Esophagus squamous epithelium (tissue), 5 donors: Measurements from ENCODE around the gene SPATA25. TPM values are rescaled to one million over a fixed set of nuclear protein-coding genes. Genes with fewer than 3 reads are reported as not detected.

ENCODE experiments used
- DNase-seq: peaks from one replicate; lab custom pipeline; 2025; lab: John Stamatoyannopoulos, UW
- H3K27ac ChIP-seq, 4 donors: fragments of 200-600 bp; sonication (generic); one replicate each; pipeline ENCODE4 v1.5.1; 2016 to 2019; ENCODE audit warnings: mild to moderate bottlenecking in 1 of 4
- H3K27me3 ChIP-seq, 4 donors: fragments of 200-600 bp; sonication (generic); 1 replicate in 3 of 4; 2 replicates in 1 of 4; pipeline versions ENCODE4 v1.5.1 to v1.6.0; 2017 to 2021; ENCODE audit warnings: antibody characterized with exemption in 1 of 4
- H3K36me3 ChIP-seq, 3 donors: fragments of 200-600 bp; sonication (generic); one replicate each; pipeline ENCODE4 v1.5.1; 2016 to 2019
- H3K4me1 ChIP-seq, 3 donors: fragments of 200-600 bp; sonication (generic); one replicate each; pipeline ENCODE4 v1.5.1; 2017 to 2019
- H3K4me3 ChIP-seq, 4 donors: fragments of 200-600 bp; sonication (generic); 1 replicate in 3 of 4; 2 replicates in 1 of 4; pipeline ENCODE4 v1.5.1; 2016 to 2019; ENCODE audit warnings: mild to moderate bottlenecking in 2 of 4, moderate library complexity in 1 of 4
- H3K9me3 ChIP-seq, 3 donors: fragments of 200-600 bp; sonication (generic); one replicate each; pipeline ENCODE4 v1.5.1; 2016 to 2019
- POLR2A ChIP-seq, 4 donors: fragments of 450-650 bp; IDR thresholded peaks; one replicate each; pipeline ENCODE4 v1.6.1; 2017; ENCODE audit warnings: antibody characterized with exemption in 4 of 4, mild to moderate bottlenecking in 4 of 4, moderate library complexity in 3 of 4
- WGBS, 2 donors: methylation state at CpG; one replicate each; pipeline ENCODE4 v1.1.5; 2018; 5-methylcytosine and 5-hydroxymethylcytosine counted together
- intact Hi-C: fragments of 100-400 bp; cut with DNase I; formaldehyde crosslinking; loops from one replicate; pipeline ENCODE4 v1.15.0; 2022
- total RNA-seq, 4 donors: library from RNA; depleted of rRNA; stranded (reverse); fragments of >200 nt; gene quantifications; one replicate each; pipeline ENCODE4 v1.1.0, GENCODE V29; 2016
- TF ChIP-seq, protein P1 (sequence below), 6 experiments: fragments of 450-650 bp in 4 of 6; fragments of 200-600 bp in 2 of 6; sonication (generic) in 2 of 6; IDR thresholded peaks; one replicate each; pipeline ENCODE4 v1.5.1; 2016 to 2019; ENCODE audit warnings: antibody characterized with exemption in 6 of 6, mild to moderate bottlenecking in 4 of 6, moderate library complexity in 4 of 6
- donor health status: DM: yes; HTN: yes; CAD: no.

SPATA25 gene
- total RNA-seq, 4 donors from 2014 or later = 1.1 to 1.3 TPM; not detected in 2

DNA sequence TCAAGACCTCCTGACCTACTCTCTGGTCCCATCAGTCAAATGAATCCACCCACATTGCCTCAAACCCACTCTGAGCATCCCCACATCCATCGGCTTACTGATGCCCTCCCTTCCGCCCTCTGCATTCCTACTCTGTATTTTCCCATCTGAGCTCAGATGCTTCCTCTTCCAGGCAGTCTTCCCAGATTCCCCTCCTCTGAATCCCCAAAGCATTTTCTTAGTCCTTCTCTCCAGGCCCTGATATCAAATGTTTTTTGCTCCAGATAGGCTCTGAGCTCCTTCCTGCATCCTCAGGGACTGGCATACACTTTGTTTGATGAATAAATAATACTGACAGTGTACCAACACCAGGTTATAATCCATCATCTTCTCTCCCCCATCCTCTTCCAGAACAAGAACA lies 20.7 kb upstream of the SPATA25 start:
- H3K4me3 ChIP-seq = no peak overlapping the region

DNA sequence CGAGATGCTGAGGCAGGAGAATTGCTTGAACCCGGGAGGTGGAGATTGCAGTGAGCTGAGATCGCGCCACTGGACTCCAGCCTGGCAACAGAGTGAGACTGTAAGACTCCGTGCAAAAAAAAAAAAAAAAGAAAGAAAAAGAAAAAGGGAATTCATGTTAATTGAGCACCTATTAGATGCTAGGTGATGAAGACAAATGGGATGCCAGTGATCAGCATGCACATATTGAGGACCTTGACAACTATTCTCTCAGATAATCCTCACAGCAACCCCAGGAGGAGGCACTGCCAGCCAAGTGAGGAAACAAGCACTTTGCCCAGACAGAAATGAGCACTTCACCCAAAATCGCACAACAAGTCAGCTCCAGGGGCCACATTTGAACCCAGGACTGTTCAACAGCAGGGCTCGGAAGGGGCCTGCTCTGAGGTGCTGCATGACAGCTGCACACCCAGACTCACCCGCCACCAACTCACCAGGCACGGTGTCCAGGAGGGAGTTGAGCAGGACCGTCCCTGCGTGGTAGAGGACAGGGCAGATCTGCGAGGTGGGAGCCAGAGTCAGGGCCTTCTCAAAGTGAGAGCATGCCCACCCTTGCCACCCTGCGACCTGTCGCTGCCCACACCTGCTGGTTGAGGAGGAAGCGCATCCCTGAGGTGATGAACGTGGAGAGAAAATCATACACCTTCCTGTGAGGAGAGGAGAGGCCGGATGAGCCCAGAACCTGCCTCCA lies 20.0 kb upstream of the SPATA25 start:
- Histone ChIP-seq H3K4me3 (no peak overlapping the region), H3K9me3 (no peaks in the 10 kb centered on the region), H3K27ac (no peak overlapping the region), H3K4me1 (peaks cover 0 to 28% (median 13%) of the 10 kb centered on the region in 3 donors), H3K36me3 (peaks cover 0 to 54% (median 5%) of the 10 kb centered on the region in 3 donors), H3K27me3 (no peaks in the 10 kb centered on the region)
- DNase-seq = no peak
- intact Hi-C loops = no loop called here
- TF ChIP-seq, protein P1, sequence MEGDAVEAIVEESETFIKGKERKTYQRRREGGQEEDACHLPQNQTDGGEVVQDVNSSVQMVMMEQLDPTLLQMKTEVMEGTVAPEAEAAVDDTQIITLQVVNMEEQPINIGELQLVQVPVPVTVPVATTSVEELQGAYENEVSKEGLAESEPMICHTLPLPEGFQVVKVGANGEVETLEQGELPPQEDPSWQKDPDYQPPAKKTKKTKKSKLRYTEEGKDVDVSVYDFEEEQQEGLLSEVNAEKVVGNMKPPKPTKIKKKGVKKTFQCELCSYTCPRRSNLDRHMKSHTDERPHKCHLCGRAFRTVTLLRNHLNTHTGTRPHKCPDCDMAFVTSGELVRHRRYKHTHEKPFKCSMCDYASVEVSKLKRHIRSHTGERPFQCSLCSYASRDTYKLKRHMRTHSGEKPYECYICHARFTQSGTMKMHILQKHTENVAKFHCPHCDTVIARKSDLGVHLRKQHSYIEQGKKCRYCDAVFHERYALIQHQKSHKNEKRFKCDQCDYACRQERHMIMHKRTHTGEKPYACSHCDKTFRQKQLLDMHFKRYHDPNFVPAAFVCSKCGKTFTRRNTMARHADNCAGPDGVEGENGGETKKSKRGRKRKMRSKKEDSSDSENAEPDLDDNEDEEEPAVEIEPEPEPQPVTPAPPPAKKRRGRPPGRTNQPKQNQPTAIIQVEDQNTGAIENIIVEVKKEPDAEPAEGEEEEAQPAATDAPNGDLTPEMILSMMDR (IDR thresholded peaks at IDR 0.05) = no peak
- no peak for TF ChIP-seq POLR2A (IDR thresholded peaks at IDR 0.05)
- 89 to 95% methylated on average over 7 to 13 of the region's 17 CpGs for WGBS, 2 donors

More for the DNA sequence above, 20.7 kb upstream of the SPATA25 start:
- no peaks in the 10 kb centered on the region for H3K27me3 ChIP-seq
- H3K36me3 ChIP-seq = peaks cover 0 to 47% (median 5%) of the 10 kb centered on the region in 3 donors
- no peak overlapping the region for H3K27ac ChIP-seq
- intact Hi-C loops = no loop called here
- DNase-seq = no peak
- TF ChIP-seq, protein P1 (IDR thresholded peaks at IDR 0.05) = no peak
- TF ChIP-seq POLR2A (IDR thresholded peaks at IDR 0.05) = no peak
- peaks cover 0 to 35% (median 20%) of the 10 kb centered on the region in 3 donors for H3K4me1 ChIP-seq
- 83 to 95% methylated on average over 2 of the region's 2 CpGs for WGBS, 2 donors
- no peaks in the 10 kb centered on the region for H3K9me3 ChIP-seq

DNA sequence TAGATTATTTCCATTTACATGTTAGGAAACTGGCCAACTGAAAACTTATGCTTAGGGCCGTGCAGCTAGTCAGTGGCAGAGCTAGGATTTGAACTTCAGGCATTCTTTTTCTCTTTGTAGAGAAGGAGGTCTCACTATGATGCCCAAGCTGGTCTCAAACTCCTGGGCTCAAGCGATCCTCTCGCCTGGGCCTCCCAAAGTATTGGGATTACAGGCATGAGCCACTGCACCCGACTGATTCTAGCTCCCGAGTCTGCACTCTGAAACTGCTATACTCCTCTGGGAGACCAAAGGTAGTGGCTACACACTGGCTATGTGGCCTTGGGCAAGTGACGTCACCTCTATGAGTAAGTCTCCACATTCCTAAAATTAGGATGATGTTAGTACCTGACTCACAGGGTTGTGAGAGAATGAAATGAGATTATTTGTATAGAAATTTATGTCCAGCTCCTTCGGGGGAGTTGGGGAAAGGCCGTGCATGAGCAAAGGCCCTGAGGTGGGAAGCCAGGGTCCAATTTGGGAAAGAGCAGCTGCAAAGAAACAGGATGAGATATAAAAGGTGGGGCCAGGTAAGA lies 18.2 kb upstream of the SPATA25 start:
- Histone ChIP-seq H3K27ac (no peak overlapping the region), H3K4me1 (peaks cover 0 to 10% (median 0%) of the 10 kb centered on the region in 3 donors), H3K9me3 (no peaks in the 10 kb centered on the region), H3K36me3 (peaks cover 0 to 72% (median 11%) of the 10 kb centered on the region in 3 donors), H3K27me3 (no peaks in the 10 kb centered on the region), H3K4me3 (no peak overlapping the region)
- no peak for TF ChIP-seq POLR2A (IDR thresholded peaks at IDR 0.05)
- TF ChIP-seq, protein P1 (IDR thresholded peaks at IDR 0.05) = no peak
- no peak for DNase-seq
- intact Hi-C loops = no loop called here
- 71 to 82% methylated on average over 6 to 8 of the region's 8 CpGs for WGBS, 2 donors

DNA sequence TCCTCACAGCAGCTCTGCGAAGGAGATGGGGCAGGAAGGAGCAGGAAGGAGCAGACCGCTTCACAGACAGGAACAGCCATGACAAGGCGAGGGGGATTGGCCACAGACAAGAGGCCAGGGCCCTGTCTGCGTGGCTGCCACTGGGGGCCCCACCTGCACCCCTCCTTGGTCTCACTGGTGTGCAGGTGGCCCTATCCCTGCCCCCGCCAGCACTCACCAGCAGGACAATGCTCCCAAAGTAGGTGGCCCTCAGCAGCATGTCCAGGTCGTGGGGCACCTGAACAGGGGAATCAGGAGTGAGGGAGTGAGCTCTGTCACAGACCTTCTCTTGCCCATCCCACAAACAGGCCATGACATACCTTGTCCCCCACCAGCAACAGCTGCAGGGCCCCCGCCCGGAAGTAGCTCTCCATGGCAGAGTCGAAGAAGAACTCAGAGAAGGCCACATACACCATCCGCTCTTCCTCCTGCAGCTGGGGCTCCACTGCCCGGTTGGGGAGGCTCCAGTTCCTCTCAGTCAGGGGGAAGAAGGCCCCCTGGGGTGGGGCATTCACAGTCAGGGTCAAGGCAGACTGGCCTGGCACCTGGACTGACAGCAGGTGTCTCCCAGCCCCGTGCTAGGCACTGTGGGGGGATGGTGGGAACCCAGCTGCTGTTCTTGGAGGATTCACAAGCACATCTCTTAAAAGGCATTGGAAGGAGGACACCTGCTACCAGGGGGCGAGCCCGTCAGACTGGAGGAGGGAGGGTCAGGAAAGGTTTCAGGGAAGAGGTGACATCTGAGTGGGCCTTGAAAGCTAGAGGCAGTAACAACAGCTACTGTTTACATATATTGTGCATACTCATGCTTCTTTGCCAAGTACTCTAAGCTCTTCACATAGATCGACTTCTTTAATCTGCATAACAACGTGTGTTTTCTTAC lies 17.4 kb upstream of the SPATA25 start:
- H3K4me3 ChIP-seq = no peak overlapping the region
- DNase-seq = no peak
- WGBS, 2 donors = 78 to 80% methylated on average over 10 to 12 of the region's 16 CpGs
- H3K4me1 ChIP-seq = peaks cover 0 to 3% (median 0%) of the 10 kb centered on the region in 3 donors
- H3K36me3 ChIP-seq = peaks cover 0 to 79% (median 11%) of the 10 kb centered on the region in 3 donors
- intact Hi-C loops = no loop called here
- no peaks in the 10 kb centered on the region for H3K9me3 ChIP-seq
- no peak for TF ChIP-seq POLR2A (IDR thresholded peaks at IDR 0.05)
- TF ChIP-seq, protein P1 (IDR thresholded peaks at IDR 0.05) = no peak
- no peaks in the 10 kb centered on the region for H3K27me3 ChIP-seq
- no peak overlapping the region for H3K27ac ChIP-seq
